H1 (cell line): Measurements from ENCODE around the gene RETSAT. TPM values are rescaled to one million over a fixed set of nuclear protein-coding genes. Genes with fewer than 3 reads are reported as not detected.

ENCODE experiments used
- ASH2L ChIP-seq: fragments of 200-600, 300-600 bp; sonication (generic); IDR thresholded peaks from one replicate; pipeline ENCODE4 v1.7.1; 2017; ENCODE audit warnings: low read length
- CHD1 ChIP-seq: IDR thresholded peaks from 2 replicates; pipeline ENCODE4 v1.6.1; 2012; ENCODE audit warnings: low read depth, low read length, improper control_type of control experiment
- GABPA ChIP-seq: IDR thresholded peaks from 2 replicates; pipeline ENCODE4 v1.6.1; 2011; ENCODE audit warnings: mild to moderate bottlenecking, low read length, moderate library complexity, borderline replicate concordance; ENCODE audit not compliant: insufficient read depth
- HDAC2 ChIP-seq, 2 experiments: fragments of 300-600 bp in 1 of 2; sonication (generic) in 1 of 2; IDR thresholded peaks; 2 replicates each; pipeline ENCODE4 v1.6.1; 2011 to 2012; ENCODE audit warnings: low read depth in 2 of 2, low read length in 2 of 2, mild to moderate bottlenecking in 2 of 2, moderate library complexity in 2 of 2, borderline replicate concordance in 1 of 2, inconsistent platforms in 1 of 2
- RBBP5 ChIP-seq: IDR thresholded peaks from 2 replicates; pipeline ENCODE4 v1.7.1; 2012; ENCODE audit warnings: low read depth, mild to moderate bottlenecking, inconsistent platforms, low read length, moderate library complexity, borderline replicate concordance
- RFX5 ChIP-seq: IDR thresholded peaks from 2 replicates; pipeline ENCODE4 v1.6.1; 2011; ENCODE audit warnings: low read depth, low read length, improper control_type of control experiment, borderline replicate concordance
- SIX5 ChIP-seq: IDR thresholded peaks from 2 replicates; pipeline ENCODE4 v1.6.1; 2011; ENCODE audit warnings: mild to moderate bottlenecking, low read depth, low read length
- USF2 ChIP-seq: IDR thresholded peaks from 2 replicates; pipeline ENCODE4 v1.6.1; 2011; ENCODE audit warnings: low read length, improper control_type of control experiment
- polyA plus RNA-seq, 7 experiments: library from polyadenylated mRNA; depleted of rRNA in 3 of 7; stranded (reverse) in 5 of 7; unstranded in 2 of 7; fragments of >200 nt in 5 of 7; fragments of 200-250 nt in 2 of 7; gene quantifications; 1 replicate in 5 of 7; 2 replicates in 1 of 7; 4 replicates in 1 of 7; pipeline versions ENCODE4 v1.2.1 to v1.2.3, GENCODE V29; 2011 to 2013; ENCODE audit warnings: missing spikeins in 2 of 7, mixed read lengths in 2 of 7
- total RNA-seq: library from RNA; stranded (reverse); fragmentation: NEBNext Ultra II Directional; extraction: Animal tissue kit (Norgen Biotek cat#: 25700); gene quantifications from 2 replicates; pipeline ENCODE4 v1.2.1, GENCODE V29; 2021
- TF ChIP-seq, protein P1 (sequence below): fragments of 300-600 bp; sonication (generic); IDR thresholded peaks from 2 replicates; pipeline ENCODE4 v1.7.1; 2012; ENCODE audit warnings: low read length, moderate library complexity, mild to moderate bottlenecking, inconsistent platforms; ENCODE audit not compliant: insufficient replicate concordance
- TF ChIP-seq, protein P2 (sequence below): IDR thresholded peaks from 2 replicates; pipeline ENCODE4 v1.6.1; 2011; ENCODE audit warnings: low read depth, mild to moderate bottlenecking, low read length; ENCODE audit not compliant: insufficient read depth

The RETSAT gene
- total and polyA plus RNA-seq, 2 of the 8 experiments (the other 6 are each of a cell fraction or from before 2014, with no cell fraction given) = 15.8 to 16.7 TPM

DNA sequence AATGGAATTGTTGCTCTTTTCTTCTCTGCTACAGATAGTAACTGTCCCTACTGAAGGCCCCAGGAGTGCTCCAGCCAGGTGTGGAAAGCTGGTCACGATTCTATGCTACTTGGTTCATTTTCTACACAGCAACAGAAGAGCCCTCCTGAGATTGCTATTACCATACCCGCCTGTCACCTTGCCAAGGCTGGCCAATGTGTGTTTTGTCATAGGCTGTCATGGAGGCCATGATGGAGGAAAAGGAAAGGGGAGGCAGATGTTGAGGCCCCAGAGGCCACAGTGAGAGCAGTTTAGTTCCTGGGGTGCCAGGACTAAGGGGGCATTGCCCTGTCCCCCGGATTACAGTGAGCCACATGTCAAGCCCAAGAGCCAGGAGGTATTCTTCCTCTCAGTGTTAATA lies 1.2 kb upstream of the RETSAT start (continued):
- TF ChIP-seq, protein P1, sequence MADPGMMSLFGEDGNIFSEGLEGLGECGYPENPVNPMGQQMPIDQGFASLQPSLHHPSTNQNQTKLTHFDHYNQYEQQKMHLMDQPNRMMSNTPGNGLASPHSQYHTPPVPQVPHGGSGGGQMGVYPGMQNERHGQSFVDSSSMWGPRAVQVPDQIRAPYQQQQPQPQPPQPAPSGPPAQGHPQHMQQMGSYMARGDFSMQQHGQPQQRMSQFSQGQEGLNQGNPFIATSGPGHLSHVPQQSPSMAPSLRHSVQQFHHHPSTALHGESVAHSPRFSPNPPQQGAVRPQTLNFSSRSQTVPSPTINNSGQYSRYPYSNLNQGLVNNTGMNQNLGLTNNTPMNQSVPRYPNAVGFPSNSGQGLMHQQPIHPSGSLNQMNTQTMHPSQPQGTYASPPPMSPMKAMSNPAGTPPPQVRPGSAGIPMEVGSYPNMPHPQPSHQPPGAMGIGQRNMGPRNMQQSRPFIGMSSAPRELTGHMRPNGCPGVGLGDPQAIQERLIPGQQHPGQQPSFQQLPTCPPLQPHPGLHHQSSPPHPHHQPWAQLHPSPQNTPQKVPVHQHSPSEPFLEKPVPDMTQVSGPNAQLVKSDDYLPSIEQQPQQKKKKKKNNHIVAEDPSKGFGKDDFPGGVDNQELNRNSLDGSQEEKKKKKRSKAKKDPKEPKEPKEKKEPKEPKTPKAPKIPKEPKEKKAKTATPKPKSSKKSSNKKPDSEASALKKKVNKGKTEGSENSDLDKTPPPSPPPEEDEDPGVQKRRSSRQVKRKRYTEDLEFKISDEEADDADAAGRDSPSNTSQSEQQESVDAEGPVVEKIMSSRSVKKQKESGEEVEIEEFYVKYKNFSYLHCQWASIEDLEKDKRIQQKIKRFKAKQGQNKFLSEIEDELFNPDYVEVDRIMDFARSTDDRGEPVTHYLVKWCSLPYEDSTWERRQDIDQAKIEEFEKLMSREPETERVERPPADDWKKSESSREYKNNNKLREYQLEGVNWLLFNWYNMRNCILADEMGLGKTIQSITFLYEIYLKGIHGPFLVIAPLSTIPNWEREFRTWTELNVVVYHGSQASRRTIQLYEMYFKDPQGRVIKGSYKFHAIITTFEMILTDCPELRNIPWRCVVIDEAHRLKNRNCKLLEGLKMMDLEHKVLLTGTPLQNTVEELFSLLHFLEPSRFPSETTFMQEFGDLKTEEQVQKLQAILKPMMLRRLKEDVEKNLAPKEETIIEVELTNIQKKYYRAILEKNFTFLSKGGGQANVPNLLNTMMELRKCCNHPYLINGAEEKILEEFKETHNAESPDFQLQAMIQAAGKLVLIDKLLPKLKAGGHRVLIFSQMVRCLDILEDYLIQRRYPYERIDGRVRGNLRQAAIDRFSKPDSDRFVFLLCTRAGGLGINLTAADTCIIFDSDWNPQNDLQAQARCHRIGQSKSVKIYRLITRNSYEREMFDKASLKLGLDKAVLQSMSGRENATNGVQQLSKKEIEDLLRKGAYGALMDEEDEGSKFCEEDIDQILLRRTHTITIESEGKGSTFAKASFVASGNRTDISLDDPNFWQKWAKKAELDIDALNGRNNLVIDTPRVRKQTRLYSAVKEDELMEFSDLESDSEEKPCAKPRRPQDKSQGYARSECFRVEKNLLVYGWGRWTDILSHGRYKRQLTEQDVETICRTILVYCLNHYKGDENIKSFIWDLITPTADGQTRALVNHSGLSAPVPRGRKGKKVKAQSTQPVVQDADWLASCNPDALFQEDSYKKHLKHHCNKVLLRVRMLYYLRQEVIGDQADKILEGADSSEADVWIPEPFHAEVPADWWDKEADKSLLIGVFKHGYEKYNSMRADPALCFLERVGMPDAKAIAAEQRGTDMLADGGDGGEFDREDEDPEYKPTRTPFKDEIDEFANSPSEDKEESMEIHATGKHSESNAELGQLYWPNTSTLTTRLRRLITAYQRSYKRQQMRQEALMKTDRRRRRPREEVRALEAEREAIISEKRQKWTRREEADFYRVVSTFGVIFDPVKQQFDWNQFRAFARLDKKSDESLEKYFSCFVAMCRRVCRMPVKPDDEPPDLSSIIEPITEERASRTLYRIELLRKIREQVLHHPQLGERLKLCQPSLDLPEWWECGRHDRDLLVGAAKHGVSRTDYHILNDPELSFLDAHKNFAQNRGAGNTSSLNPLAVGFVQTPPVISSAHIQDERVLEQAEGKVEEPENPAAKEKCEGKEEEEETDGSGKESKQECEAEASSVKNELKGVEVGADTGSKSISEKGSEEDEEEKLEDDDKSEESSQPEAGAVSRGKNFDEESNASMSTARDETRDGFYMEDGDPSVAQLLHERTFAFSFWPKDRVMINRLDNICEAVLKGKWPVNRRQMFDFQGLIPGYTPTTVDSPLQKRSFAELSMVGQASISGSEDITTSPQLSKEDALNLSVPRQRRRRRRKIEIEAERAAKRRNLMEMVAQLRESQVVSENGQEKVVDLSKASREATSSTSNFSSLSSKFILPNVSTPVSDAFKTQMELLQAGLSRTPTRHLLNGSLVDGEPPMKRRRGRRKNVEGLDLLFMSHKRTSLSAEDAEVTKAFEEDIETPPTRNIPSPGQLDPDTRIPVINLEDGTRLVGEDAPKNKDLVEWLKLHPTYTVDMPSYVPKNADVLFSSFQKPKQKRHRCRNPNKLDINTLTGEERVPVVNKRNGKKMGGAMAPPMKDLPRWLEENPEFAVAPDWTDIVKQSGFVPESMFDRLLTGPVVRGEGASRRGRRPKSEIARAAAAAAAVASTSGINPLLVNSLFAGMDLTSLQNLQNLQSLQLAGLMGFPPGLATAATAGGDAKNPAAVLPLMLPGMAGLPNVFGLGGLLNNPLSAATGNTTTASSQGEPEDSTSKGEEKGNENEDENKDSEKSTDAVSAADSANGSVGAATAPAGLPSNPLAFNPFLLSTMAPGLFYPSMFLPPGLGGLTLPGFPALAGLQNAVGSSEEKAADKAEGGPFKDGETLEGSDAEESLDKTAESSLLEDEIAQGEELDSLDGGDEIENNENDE = no peak
- TF ChIP-seq RBBP5 = no peak
- TF ChIP-seq ASH2L = no peak
- TF ChIP-seq, protein P2, sequence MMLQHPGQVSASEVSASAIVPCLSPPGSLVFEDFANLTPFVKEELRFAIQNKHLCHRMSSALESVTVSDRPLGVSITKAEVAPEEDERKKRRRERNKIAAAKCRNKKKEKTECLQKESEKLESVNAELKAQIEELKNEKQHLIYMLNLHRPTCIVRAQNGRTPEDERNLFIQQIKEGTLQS = no peak
- no peak for TF ChIP-seq SIX5
- TF ChIP-seq USF2 = no peak
- TF ChIP-seq HDAC2 (IDR thresholded peaks at IDR 0.05; ENCODE audit: borderline replicate concordance in 1 of 2, low read depth in 2 of 2, low read length in 2 of 2) = no peak
- TF ChIP-seq GABPA = no peak
- no peak for TF ChIP-seq RFX5
- TF ChIP-seq CHD1 = no peak
